NCI-H128 (cell line): ENCODE measurements around the gene ITGB3BP.
"Not testable (repeated sequence)": the region's sequence is repeated elsewhere in the genome, so short reads cannot be mapped to it uniquely, and the experiment has no call there.

Experiments
- DNase-seq: peaks from one replicate; lab custom pipeline; 2025; ENCODE audit not compliant: unreplicated experiment; lab: John Stamatoyannopoulos, UW

The ITGB3BP gene

DNA sequence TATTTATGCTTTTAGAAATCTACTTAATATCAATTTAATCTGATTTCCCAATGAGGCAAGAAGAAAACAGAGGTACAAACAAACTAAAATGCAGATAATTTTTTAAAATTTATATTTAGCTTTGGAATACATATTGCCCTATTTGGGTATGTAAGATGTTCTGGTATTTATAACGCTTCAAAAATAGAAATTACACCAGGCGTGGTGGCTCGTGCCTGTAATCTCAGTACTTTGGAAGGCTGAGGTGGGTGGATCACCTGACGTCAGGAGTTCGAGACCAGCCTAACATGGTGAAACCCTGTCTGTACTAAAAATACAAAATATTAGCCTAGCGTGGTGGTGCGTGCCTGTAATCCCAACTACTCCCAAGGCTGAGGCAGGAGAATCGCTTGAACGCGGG, 13.3 kb downstream of the ITGB3BP start:
- no peak for DNase-seq

- DNase-seq: no peak
These were observed 16.2 kb downstream of the ITGB3BP start for GRCh38 chr1:63506782-63507181.

DNA sequence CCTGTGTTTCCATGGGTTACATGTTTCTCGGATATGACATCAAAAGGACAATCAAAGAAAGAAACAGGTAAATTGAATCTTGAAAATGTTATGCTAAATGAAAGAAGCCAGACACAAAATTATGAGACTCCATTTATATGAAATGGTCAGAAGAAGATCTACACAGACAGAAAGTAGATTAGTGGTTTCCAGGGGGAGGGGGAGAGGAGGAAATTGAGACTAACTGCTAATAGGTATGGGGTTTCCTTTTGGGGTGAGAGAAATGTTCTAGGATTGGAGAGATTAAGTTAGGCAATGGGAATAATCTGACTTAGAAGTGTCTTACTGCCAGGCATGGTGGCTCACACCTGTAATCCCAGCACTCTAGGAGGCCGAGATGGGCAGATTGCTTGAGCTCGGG, 21.8 kb downstream of the ITGB3BP start:
- no peak for DNase-seq

DNA sequence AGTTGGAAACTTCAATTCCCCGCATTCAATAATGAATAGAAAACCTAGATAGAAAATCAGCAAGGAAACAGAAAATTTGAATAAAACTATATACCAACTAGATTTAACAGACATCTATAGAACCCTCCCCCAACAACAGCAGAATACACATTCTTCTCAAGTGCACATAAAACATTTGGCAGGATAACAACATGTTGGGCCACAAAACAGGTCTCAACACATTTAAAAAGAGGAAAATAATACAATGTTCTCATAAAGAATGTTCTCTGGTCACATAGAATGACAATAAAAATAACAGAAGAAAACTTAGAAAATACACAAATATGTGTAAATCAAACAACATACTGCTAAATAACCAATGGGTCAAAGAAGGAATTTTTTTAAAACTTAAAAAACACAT, 24.9 kb downstream of the ITGB3BP start:
- no peak for DNase-seq

DNA sequence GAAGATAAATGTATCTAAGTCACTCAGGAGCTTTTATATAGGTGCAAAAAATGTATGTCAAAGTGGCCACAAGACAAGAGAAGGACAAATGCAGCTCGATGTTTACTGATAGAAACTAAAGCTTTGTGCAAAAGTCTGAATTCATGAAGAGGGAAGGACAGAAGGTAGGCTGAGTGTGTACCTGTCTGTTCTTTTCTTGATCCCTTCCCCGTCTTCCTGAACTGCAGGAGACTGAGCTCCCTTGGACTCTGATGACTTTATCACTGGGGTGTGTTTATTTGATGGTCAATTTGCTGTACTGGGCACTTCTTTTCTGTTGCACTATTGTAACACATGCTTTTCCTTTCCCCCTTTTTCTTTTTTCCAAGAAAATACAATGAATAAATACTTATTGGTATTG, 25.4 kb downstream of the ITGB3BP start:
- DNase-seq: no peak

- no peak for DNase-seq
These were observed 35.5 kb downstream of the ITGB3BP start for GRCh38 chr1:63487336-63488065.

DNA sequence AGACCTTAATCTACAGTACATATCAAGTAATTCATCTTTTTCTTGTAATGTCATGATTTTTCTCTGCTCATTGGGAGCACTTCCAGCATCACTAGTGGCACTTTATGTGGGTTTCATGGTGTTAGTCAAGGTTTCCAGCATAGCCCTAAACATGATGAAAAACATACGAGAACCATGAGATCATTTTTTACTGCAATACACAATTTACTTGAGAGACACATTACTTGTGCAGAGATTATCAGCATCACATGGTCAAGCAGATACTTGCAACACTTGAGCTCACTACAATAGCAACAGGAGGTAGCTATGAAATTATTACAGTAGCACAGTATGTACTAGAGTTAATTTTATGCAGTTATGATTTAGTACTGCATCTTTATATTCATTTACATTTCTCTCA, 36.4 kb downstream of the ITGB3BP start:
- DNase-seq: no peak

DNA sequence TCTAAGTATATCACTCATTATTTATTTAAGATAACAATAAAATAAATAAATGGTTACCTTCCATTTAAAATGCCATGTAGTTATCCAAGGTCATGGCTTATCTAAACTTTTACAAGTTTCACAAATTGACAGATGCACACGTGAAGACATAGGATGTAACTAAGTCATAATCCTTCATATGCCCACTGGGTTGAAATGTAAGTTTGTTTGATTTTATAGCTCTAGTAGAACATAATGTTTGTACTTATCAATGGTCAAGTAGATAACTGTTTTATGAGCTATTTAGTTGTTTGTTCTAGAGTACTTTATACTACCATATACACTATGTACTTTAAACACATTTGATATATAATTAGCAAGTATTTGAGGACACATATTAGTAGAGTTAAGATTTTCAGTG, 43.0 kb downstream of the ITGB3BP start:
- DNase-seq: no peak

DNA sequence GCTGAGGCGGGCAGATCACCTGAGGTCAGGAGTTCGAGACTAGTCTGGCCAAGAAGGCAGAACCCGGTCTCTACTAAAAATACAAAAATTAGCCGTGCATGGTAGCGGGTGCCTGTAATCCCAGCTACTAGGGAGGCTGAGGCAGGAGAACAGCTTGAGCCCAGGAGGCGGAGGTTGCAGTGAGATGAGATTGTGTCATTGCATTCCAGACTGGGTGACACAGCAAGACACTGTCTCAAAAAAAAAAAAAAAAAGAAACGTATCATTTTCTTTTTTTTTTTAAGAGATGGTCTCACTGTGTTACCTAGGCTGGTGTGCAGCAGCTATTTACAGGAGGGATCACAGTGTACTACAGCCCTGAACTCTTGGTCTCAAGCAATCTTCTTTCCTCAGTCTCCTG, 47.3 kb downstream of the ITGB3BP start:
- DNase-seq: no peak

DNA sequence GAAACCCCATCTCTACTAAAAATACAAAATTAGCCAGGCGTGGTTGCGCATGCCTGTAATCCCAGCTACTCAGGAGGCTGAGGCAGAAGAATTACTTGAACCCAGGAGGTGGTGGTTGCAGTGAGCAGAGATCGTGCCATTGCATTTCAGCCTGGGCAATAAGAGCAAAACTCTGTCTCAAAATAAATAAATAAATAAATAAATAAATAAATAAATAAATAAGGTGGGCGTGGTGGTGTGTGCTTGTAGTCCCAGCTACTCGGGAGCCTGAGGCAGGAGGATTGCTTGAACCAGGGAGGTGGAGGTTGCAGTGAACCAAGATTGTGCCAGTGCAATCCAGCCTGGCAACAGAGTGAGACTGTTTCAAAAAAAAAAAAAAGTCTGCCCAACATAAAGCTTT, 54.3 kb downstream of the ITGB3BP start:
- not testable (repeated sequence) for DNase-seq

- DNase-seq: no peak
These were observed 56.3 kb downstream of the ITGB3BP start for GRCh38 chr1:63466759-63467158.

DNA sequence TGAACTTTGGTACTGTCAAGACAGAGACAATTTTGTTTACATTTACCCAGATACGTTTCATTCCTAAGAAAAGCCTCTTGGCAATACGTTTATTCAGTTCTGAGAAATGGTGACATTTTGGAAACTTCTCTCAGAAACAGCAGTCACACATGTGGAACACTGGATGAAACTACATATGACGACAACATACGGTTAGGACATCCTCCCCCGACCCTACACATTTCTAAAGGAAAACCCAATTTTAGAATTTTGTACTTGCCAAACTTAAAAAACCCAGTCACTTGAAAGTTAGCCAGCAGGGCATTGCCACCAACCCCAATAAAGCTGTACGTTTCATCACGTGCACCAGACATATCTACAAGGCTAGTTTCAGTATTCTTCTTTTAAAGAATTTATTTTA, 56.8 kb downstream of the ITGB3BP start:
- no peak for DNase-seq

DNA sequence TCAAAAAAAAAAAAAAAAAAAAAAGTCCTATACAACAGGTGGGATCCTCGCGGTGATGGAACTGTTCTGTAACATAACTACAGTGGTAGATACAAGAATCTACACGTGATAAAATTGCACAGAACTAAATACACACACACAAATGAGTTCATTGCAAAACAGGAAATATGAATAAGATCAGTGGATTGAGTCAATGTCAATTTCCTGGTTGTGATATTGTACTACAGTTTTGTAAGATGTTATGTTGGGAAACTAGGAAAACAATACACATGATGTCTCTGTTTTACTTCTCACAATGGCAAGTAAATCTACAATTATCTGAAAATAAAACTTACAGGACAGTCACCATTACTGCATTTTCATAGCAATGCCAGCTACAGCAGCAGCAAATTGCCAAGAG, 59.8 kb downstream of the ITGB3BP start:
- no peak for DNase-seq

- no peak for DNase-seq
These were observed 61.3 kb downstream of the ITGB3BP start for GRCh38 chr1:63461661-63462230.

GRCh38 chr1:63458750-63459149, 64.3 kb downstream of the ITGB3BP start:
- no peak for DNase-seq

GRCh38 chr1:63454269-63454668, 68.8 kb downstream of the ITGB3BP start:
- no peak for DNase-seq

GRCh38 chr1:63453232-63453631, 69.8 kb downstream of the ITGB3BP start:
- DNase-seq: no peak

- DNase-seq: no peak
These were observed 72.6 kb downstream of the ITGB3BP start for GRCh38 chr1:63450416-63450815.

DNA sequence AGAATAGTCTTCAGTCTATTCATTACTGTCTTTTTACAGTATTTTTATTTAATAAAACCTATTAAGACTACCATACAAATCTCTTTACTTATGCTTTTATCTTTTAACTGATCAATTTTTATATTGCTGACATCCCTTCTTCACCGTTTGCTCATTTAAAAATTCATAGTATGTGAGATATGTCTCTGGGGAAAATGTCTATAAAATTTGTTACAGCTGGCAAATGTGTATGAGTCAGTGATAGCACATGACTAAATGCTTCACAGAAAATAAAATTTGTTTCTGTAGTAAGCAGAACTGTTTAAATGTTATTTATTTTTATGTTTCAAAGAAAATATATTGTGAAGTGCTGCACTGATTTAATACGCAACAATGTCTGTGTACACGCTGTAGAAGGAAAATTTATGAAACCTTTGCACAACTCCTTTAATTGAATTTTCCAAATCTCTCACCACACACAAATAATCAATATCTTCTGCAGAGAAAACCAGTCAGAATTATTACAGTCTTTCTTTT, 74.2 kb downstream of the ITGB3BP start:
- no peak for DNase-seq

GRCh38 chr1:63442141-63442475, 80.9 kb downstream of the ITGB3BP start:
- DNase-seq: no peak

GRCh38 chr1:63435161-63435560, 87.9 kb downstream of the ITGB3BP start:
- DNase-seq: no peak

- no peak for DNase-seq
These were observed 93.7 kb downstream of the ITGB3BP start for GRCh38 chr1:63429281-63429680.

GRCh38 chr1:63428815-63429214, 94.2 kb downstream of the ITGB3BP start:
- DNase-seq: no peak
